PC-9 (cell line): ENCODE measurements around the gene CYP4F11. TPM values are rescaled to one million over a fixed set of nuclear protein-coding genes. Genes with fewer than 3 reads are reported as not detected.

Experiments used
- Bru-seq: library from RNA; stranded (reverse); fragments of 400-500 nt; gene quantifications from one replicate; lab custom pipeline; 2021; lab: Mats Ljungman, UMichigan
- BruChase-seq, 2 experiments: library from RNA; stranded (reverse); fragments of 400-500 nt; gene quantifications; one replicate each; lab custom pipeline; 2021; lab: Mats Ljungman, UMichigan
- BruUV-seq: library from RNA; stranded (reverse); fragments of 400-500 nt; replicated peaks from 2 replicates; lab custom pipeline; 2021; lab: Mats Ljungman, UMichigan
- CTCF ChIA-PET: fragments of 300-600 bp; sonication (Branson Sonifier 250); formaldehyde crosslinking; loops from one replicate; lab custom pipeline; 2022; ENCODE audit warnings: antibody characterized with exemption; lab: Charles Lee
- POLR2A ChIA-PET: fragments of 300-600 bp; sonication (Branson Sonifier 250); formaldehyde crosslinking; loops from one replicate; lab custom pipeline; 2022; ENCODE audit warnings: antibody characterized with exemption; ENCODE audit not compliant: unreplicated experiment; lab: Charles Lee
- DNase-seq, 2 experiments: peaks; one replicate each; pipeline versions ENCODE4 v3.0.0 to v3.0.0-alpha.2; 2015 to 2022; ENCODE audit warnings: mixed read lengths in 1 of 2
- H2AFZ ChIP-seq: fragments of 200-600 bp; sonication (generic); 2 replicates; pipeline ENCODE4 v1.8.1; 2017; ENCODE audit warnings: antibody characterized with exemption
- H3F3A ChIP-seq: fragments of 200-600 bp; sonication (generic); 2 replicates; pipeline ENCODE4 v1.8.1; 2017; ENCODE audit warnings: antibody characterized with exemption, mild to moderate bottlenecking, low read depth; ENCODE audit not compliant: insufficient read depth
- H3K27ac ChIP-seq: fragments of 200-600 bp; sonication (generic); 2 replicates; pipeline ENCODE4 v1.6.1; 2016; ENCODE audit warnings: mixed run types
- H3K27me3 ChIP-seq: fragments of 200-600 bp; sonication (generic); 2 replicates; pipeline ENCODE4 v1.6.1; 2016; ENCODE audit warnings: low read depth, mixed run types; ENCODE audit not compliant: insufficient read depth
- H3K36me3 ChIP-seq: fragments of 200-600 bp; sonication (generic); 2 replicates; pipeline ENCODE4 v1.6.1; 2016; ENCODE audit warnings: low read depth, mixed run types
- H3K4me1 ChIP-seq: fragments of 200-600 bp; sonication (generic); replicated peaks from 2 replicates; pipeline ENCODE4 v1.6.1; 2016; ENCODE audit warnings: mixed run types; ENCODE audit not compliant: insufficient read depth
- H3K4me2 ChIP-seq: fragments of 200-600 bp; sonication (generic); 2 replicates; pipeline ENCODE4 v1.6.1; 2017; ENCODE audit warnings: mixed run types
- H3K4me3 ChIP-seq: fragments of 200-600 bp; sonication (generic); 2 replicates; pipeline ENCODE4 v1.6.1; 2016; ENCODE audit warnings: mixed run types
- H3K79me2 ChIP-seq: fragments of 200-600 bp; sonication (generic); 2 replicates; pipeline ENCODE4 v1.6.1; 2017; ENCODE audit warnings: low read depth, mixed run types
- H3K9me2 ChIP-seq: fragments of 200-600 bp; sonication (generic); 2 replicates; pipeline ENCODE4 v1.8.1; 2017; ENCODE audit warnings: mild to moderate bottlenecking; ENCODE audit not compliant: insufficient read depth
- H3K9me3 ChIP-seq: fragments of 200-600 bp; sonication (generic); 2 replicates; pipeline ENCODE4 v1.8.1; 2016; ENCODE audit warnings: low read depth; ENCODE audit not compliant: insufficient read depth
- H4K20me1 ChIP-seq: fragments of 200-600 bp; sonication (generic); 2 replicates; pipeline ENCODE4 v1.8.1; 2017; ENCODE audit not compliant: insufficient read depth
- EZH2 ChIP-seq: fragments of 200-600 bp; sonication (generic); IDR thresholded peaks from 2 replicates; pipeline ENCODE4 v1.8.0; 2017; ENCODE audit warnings: antibody characterized with exemption, low read depth
- intact Hi-C: fragments of 100-400 bp; cut with micrococcal nuclease; formaldehyde crosslinking; loops from one replicate; pipeline ENCODE4 v1.10.0; 2022; ENCODE audit not compliant: unreplicated experiment
- long read RNA-seq: library from polyadenylated mRNA; stranded (forward); transcript quantifications from one replicate; pipeline ENCODE4 v2.0.0, GENCODE V29; 2022
- total RNA-seq: library from RNA; stranded (reverse); gene quantifications from 2 replicates; pipeline ENCODE4 v1.2.3, GENCODE V29; 2021
- TF ChIP-seq, protein P1 (sequence below): fragments of 200-600 bp; sonication (generic); conservative IDR thresholded peaks from 2 replicates; pipeline ENCODE4 v1.6.1; 2017; ENCODE audit warnings: mixed run types, antibody characterized with exemption, mild to moderate bottlenecking, moderate library complexity

CYP4F11 gene, protein sequence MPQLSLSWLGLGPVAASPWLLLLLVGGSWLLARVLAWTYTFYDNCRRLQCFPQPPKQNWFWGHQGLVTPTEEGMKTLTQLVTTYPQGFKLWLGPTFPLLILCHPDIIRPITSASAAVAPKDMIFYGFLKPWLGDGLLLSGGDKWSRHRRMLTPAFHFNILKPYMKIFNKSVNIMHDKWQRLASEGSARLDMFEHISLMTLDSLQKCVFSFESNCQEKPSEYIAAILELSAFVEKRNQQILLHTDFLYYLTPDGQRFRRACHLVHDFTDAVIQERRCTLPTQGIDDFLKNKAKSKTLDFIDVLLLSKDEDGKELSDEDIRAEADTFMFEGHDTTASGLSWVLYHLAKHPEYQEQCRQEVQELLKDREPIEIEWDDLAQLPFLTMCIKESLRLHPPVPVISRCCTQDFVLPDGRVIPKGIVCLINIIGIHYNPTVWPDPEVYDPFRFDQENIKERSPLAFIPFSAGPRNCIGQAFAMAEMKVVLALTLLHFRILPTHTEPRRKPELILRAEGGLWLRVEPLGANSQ
- total RNA-seq (152 and 187 TPM in 2 replicates), Bru-seq, nascent RNA (percentile 98 among the genes with signal in this experiment), BruChase-seq, experiment 1, labeled RNA remaining after a 2-hour chase (percentile 98 among the genes with signal in this experiment), BruChase-seq, experiment 2, labeled RNA remaining after a 6-hour chase (percentile 97 among the genes with signal in this experiment)
- long read RNA-seq, transcript CYP4F11-203 (12 exons, 3,161 nt), result major isoform, 115 of 242 reads
- long read RNA-seq, transcript CYP4F11-201 (13 exons, 2,977 nt), result minor isoform, 47 of 242 reads
- long read RNA-seq, partial matches to known transcripts, result 31 of 242 reads
- long read RNA-seq, other reads (novel, unspliced or antisense), result 47 of 242 reads

DNA sequence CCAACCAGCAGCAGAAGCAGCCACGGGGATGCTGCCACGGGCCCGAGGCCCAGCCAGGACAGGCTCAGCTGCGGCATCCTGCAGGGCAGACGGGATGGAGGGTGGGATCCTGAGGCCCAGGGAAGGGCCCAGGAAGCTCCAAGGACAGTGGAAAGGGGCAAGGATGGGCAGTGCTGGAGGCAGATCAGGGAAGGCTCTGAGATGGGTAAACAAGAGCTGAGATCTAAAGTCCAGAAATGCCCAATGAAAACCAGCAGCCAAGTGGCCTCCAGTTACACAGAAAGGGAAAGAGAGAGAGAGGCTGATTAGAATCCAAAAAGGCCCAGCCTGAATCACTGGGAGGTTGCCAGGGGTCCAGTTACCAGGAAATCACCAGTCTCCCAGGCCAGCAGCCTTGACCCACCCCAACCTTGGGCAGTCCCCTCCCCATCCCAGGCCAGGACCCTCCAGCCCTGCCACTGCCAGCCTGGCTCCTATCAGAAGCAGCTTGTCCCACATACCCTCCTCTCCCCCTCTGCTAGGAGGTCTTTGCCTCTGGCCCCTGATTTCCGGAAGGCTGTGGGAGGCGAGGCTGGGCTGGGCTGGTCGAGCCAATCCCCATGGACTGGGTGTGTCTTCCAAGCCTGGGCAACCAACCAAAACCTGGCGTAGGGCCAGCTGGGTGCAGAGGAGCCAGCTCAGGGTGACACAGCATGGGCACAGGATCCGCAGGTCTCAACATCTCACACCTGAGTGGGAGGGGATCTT is at the start of gene CYP4F11:
CYP4F11 (minus strand) TSS at position 198 of the 747 bp plus-strand sequence; CDS start at position 77, 121 bp downstream.
- H3K27me3 ChIP-seq, result no peaks in the 10 kb centered on the region
- peaks cover 23% of the 10 kb centered on the region for H3F3A ChIP-seq
- peak; percentile 96 to 98 for DNase-seq
- peaks cover 27% of the 10 kb centered on the region for H3K79me2 ChIP-seq
- peak within 1 kb of the TSS; percentile 96 for H3K27ac ChIP-seq
- peak within 1 kb of the TSS; percentile 58 for H2AFZ ChIP-seq
- no peaks in the 10 kb centered on the region for H3K9me3 ChIP-seq
- H3K4me2 ChIP-seq, result peak within 1 kb of the TSS; percentile 92
- TF ChIP-seq, protein P1, sequence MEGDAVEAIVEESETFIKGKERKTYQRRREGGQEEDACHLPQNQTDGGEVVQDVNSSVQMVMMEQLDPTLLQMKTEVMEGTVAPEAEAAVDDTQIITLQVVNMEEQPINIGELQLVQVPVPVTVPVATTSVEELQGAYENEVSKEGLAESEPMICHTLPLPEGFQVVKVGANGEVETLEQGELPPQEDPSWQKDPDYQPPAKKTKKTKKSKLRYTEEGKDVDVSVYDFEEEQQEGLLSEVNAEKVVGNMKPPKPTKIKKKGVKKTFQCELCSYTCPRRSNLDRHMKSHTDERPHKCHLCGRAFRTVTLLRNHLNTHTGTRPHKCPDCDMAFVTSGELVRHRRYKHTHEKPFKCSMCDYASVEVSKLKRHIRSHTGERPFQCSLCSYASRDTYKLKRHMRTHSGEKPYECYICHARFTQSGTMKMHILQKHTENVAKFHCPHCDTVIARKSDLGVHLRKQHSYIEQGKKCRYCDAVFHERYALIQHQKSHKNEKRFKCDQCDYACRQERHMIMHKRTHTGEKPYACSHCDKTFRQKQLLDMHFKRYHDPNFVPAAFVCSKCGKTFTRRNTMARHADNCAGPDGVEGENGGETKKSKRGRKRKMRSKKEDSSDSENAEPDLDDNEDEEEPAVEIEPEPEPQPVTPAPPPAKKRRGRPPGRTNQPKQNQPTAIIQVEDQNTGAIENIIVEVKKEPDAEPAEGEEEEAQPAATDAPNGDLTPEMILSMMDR, result no peak
- no peak for TF ChIP-seq EZH2
- H3K4me3 ChIP-seq, result peak within 1 kb of the TSS; percentile 83
- no peaks in the 10 kb centered on the region for H3K9me2 ChIP-seq
- CTCF ChIA-PET, result interaction anchor here (0.5 to 1.0 kb wide), 4 partner anchors 91 to 800 kb away, joined by 3 to 5 read pairs (median 4); no protein-coding TSS in a partner anchor
- BruUV-seq, result TSS peak; percentile 75
- intact Hi-C loops, result loop anchor here (10.0 kb wide), 2 partner anchors 100 to 250 kb away; partner anchors contain the start of gene FAM32A
- peaks cover 14% of the 10 kb centered on the region for H3K4me1 ChIP-seq
- H4K20me1 ChIP-seq, result peaks cover 16% of the 10 kb centered on the region
- POLR2A ChIA-PET, result interaction anchor here (0.5 to 1.0 kb wide), 7 partner anchors 13 to 558 kb away, joined by 3 to 15 read pairs (median 3); no protein-coding TSS in a partner anchor
- peaks cover 16% of the 10 kb centered on the region for H3K36me3 ChIP-seq

DNA sequence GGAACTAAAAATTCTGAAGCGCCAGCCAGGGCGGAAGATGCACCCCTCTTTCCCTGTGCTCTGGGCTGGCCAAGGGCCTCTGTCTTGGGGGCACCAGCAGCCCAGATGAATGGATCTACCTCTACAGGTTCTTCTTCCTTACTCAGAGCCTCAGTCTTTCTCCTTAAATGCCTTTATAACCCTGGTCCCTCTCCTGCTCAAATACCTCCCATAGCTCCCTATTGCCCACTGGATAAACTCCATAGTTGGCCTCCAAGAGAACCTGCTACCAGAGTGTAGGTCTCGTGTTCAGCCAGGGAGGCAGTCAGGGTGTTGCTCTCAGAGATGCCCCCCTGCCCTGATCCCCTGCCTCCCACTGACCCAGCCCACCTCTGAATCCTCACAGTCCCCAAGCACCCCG is 45.0 kb upstream of the CYP4F11 start:
- Histone ChIP-seq H3K4me1 (peaks cover 12% of the 10 kb centered on the region), H4K20me1 (no peaks in the 10 kb centered on the region), H3K4me2 (no peak overlapping the region), H2AFZ (no peak overlapping the region), H3K27me3 (peaks cover 36% of the 10 kb centered on the region; the same call in 1 of the 2 replicates), H3K27ac (no peak overlapping the region), H3K9me2 (no peaks in the 10 kb centered on the region), H3K79me2 (no peaks in the 10 kb centered on the region), H3F3A (no peaks in the 10 kb centered on the region), H3K36me3 (no peaks in the 10 kb centered on the region), H3K9me3 (no peaks in the 10 kb centered on the region), H3K4me3 (no peak overlapping the region)
- TF ChIP-seq, protein P1, result no peak
- no peak for TF ChIP-seq EZH2
- no peak for DNase-seq
- intact Hi-C loops, result no loop called here
- no TSS peak for BruUV-seq
- POLR2A ChIA-PET, result no interaction called here
- CTCF ChIA-PET, result no interaction called here
